CD4-positive, alpha-beta T cell (primary cell): Measurements from ENCODE around the gene KCMF1. TPM values are rescaled to one million over a fixed set of nuclear protein-coding genes. Genes with fewer than 3 reads are reported as not detected.

Source experiments
- ATAC-seq: fragments of 200-7000 bp; cut with Tn5 transposase; one replicate; pipeline ENCODE4 v1.10.0; 2022; ENCODE audit warnings: mild to moderate bottlenecking; ENCODE audit not compliant: poor library complexity
- CTCF ChIA-PET: fragments of 350-600 bp; sonication (Branson Sonifier 250); formaldehyde crosslinking; loops from one replicate; lab custom pipeline; 2021; ENCODE audit warnings: antibody characterized with exemption, inconsistent platforms; lab: Charles Lee
- POLR2A ChIA-PET: fragments of 350-600 bp; sonication (Branson Sonifier 250); formaldehyde crosslinking; loops from one replicate; lab custom pipeline; 2021; ENCODE audit warnings: antibody characterized with exemption, inconsistent platforms; lab: Charles Lee
- DNase-seq, 14 experiments: peaks; one replicate each; pipeline ENCODE4 v3.0.0-alpha.2; 2013 to 2020; ENCODE audit warnings: mixed read lengths in 2 of 14
- H3K27ac ChIP-seq, 2 donors: one replicate each; pipeline versions ENCODE4 v1.5.1 to v1.7.0; 2013; ENCODE audit warnings: low read length in 2 of 2, low read depth in 1 of 2, mild to moderate bottlenecking in 1 of 2
- H3K27me3 ChIP-seq, 2 experiments: 1 replicate in 1 of 2; 2 replicates in 1 of 2; pipeline versions ENCODE4 v1.6.1 to v1.7.0; 2013; ENCODE audit warnings: low read length in 2 of 2, control low read depth in 1 of 2, mild to moderate bottlenecking in 1 of 2, moderate library complexity in 1 of 2; ENCODE audit not compliant: insufficient read depth in 2 of 2, control insufficient read depth in 1 of 2
- H3K36me3 ChIP-seq: one replicate; pipeline ENCODE4 v1.6.1; 2013; ENCODE audit warnings: low read length, control low read depth; ENCODE audit not compliant: insufficient read depth
- H3K4me1 ChIP-seq: one replicate; pipeline ENCODE4 v1.6.1; 2013; ENCODE audit warnings: low read length, control low read depth; ENCODE audit not compliant: insufficient read depth
- H3K4me3 ChIP-seq: one replicate; pipeline ENCODE4 v1.5.1; 2013; ENCODE audit warnings: mild to moderate bottlenecking, low read length, moderate library complexity
- H3K9me3 ChIP-seq, 2 experiments: 1 replicate in 1 of 2; 2 replicates in 1 of 2; pipeline versions ENCODE4 v1.6.1 to v1.7.0; 2013; ENCODE audit warnings: low read length in 2 of 2, mild to moderate bottlenecking in 2 of 2, control low read depth in 1 of 2, moderate library complexity in 1 of 2; ENCODE audit not compliant: control insufficient read depth in 1 of 2, insufficient read depth in 1 of 2
- H3K27ac Mint-ChIP-seq: one replicate; pipeline ENCODE4 v1.8.0; 2020; ENCODE audit warnings: mixed read lengths
- H3K27me3 Mint-ChIP-seq: one replicate; pipeline ENCODE4 v1.8.0; 2021; ENCODE audit warnings: mixed read lengths
- H3K36me3 Mint-ChIP-seq: one replicate; pipeline ENCODE4 v1.8.0; 2021; ENCODE audit warnings: low read depth, mixed read lengths
- H3K4me1 Mint-ChIP-seq: one replicate; pipeline ENCODE4 v1.8.0; 2021; ENCODE audit warnings: low read depth, mixed read lengths
- H3K4me3 Mint-ChIP-seq: one replicate; pipeline ENCODE4 v1.8.0; 2020; ENCODE audit warnings: mild to moderate bottlenecking, mixed read lengths
- H3K9me3 Mint-ChIP-seq: one replicate; pipeline ENCODE4 v1.8.0; 2020; ENCODE audit warnings: mixed read lengths
- CTCF ChIP-seq: fragments of 200-600 bp; IDR thresholded peaks from one replicate; pipeline ENCODE4 v1.8.0; 2022; ENCODE audit warnings: antibody characterized with exemption, mild to moderate bottlenecking
- intact Hi-C, 2 experiments: fragments of 100-400 bp; cut with DNase I in 1 of 2; cut with micrococcal nuclease in 1 of 2; formaldehyde crosslinking; loops; one replicate each; pipeline versions ENCODE4 v1.15.1 to v1.9.0; 2023 to 2025; cut with DNase I, micrococcal nuclease
- total RNA-seq, 174 experiments: library from RNA in 2 of 174; stranded (reverse) in 2 of 174; gene quantifications; one replicate each; pipeline ENCODE4 v1.2.3 and lab custom pipeline; 2021 to 2026

Gene KCMF1
- total RNA-seq, 2 experiments from 2014 or later = 72.4 to 78.0 TPM

DNA sequence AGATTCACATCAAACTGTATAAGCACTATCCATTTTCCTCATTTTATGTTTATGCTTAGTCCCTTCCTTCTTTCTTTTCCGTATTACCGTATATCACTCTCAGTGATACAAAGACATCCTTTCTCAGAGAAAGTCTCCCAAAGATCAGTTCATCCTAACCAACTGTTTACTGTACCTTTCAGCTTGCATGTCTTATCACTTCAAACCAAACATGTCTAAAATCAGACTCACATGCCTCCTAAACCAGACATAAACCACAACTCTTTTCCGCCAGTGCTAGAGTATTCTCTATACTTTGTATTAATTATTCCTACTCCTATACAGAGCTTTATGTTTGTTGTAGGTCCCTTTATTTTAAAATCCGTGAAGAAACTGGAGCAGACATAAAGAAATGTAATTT is 41.5 kb downstream of the KCMF1 start:
- no peak for ATAC-seq
- ChIA-PET POLR2A (interaction anchor here (1.0 to 1.3 kb wide), 2 partner anchors 41 to 66 kb away, joined by 3 to 5 read pairs; partner anchors contain the start of gene KCMF1), CTCF (interaction anchor here (2.4 kb wide), 1 partner anchor 87 kb away, joined by 10 read pairs; no protein-coding TSS in a partner anchor)
- peak overlapping the region; percentile 0 for H3K4me3 Mint-ChIP-seq
- H3K4me1 Mint-ChIP-seq = peaks cover 84% of the 10 kb centered on the region
- no peak for TF ChIP-seq CTCF
- no peak for DNase-seq
- no peak overlapping the region for H3K27ac ChIP-seq
- H3K27me3 Mint-ChIP-seq = no peaks in the 10 kb centered on the region
- no peak overlapping the region for H3K4me3 ChIP-seq
- H3K4me1 ChIP-seq = peaks cover 24% of the 10 kb centered on the region
- H3K9me3 ChIP-seq = no peaks in the 10 kb centered on the region
- H3K36me3 ChIP-seq = peaks cover 7% of the 10 kb centered on the region
- H3K27me3 ChIP-seq = no peaks in the 10 kb centered on the region
- peaks cover 20% of the 10 kb centered on the region for H3K36me3 Mint-ChIP-seq
- intact Hi-C loops = loop anchor here in 1 of 2 experiments (5.0 kb wide), 2 partner anchors 40 to 520 kb away; partner anchors contain the start of gene KCMF1
- H3K27ac Mint-ChIP-seq = peak overlapping the region; percentile 22
- H3K9me3 Mint-ChIP-seq = no peaks in the 10 kb centered on the region

GRCh38 chr2:85012855-85013254 is 41.9 kb downstream of the KCMF1 start:
- intact Hi-C loops = loop anchor here in 1 of 2 experiments (5.0 kb wide), 2 partner anchors 41 to 521 kb away; partner anchors contain the start of gene KCMF1
- no peak for ATAC-seq
- H3K27ac ChIP-seq = peak overlapping the region in 1 of 2 donors; percentile 38
- H3K27ac Mint-ChIP-seq = peak overlapping the region; percentile 22
- peaks cover 88% of the 10 kb centered on the region for H3K4me1 Mint-ChIP-seq
- H3K27me3 ChIP-seq = no peaks in the 10 kb centered on the region
- H3K36me3 Mint-ChIP-seq = peaks cover 17% of the 10 kb centered on the region
- H3K27me3 Mint-ChIP-seq = no peaks in the 10 kb centered on the region
- H3K9me3 ChIP-seq = no peaks in the 10 kb centered on the region
- H3K4me3 ChIP-seq = no peak overlapping the region
- no peak for TF ChIP-seq CTCF
- peak in 1 of 14 experiments; percentile 23 for DNase-seq
- H3K36me3 ChIP-seq = peaks cover 4% of the 10 kb centered on the region
- H3K4me3 Mint-ChIP-seq = no peak overlapping the region
- ChIA-PET POLR2A (interaction anchor here (1.0 to 1.3 kb wide), 2 partner anchors 41 to 67 kb away, joined by 3 to 5 read pairs; partner anchors contain the start of gene KCMF1), CTCF (interaction anchor here (2.4 kb wide), 1 partner anchor 87 kb away, joined by 10 read pairs; no protein-coding TSS in a partner anchor)
- H3K9me3 Mint-ChIP-seq = no peaks in the 10 kb centered on the region
- H3K4me1 ChIP-seq = peaks cover 24% of the 10 kb centered on the region

- peak overlapping the region; percentile 45 for H3K27ac Mint-ChIP-seq
- no peaks in the 10 kb centered on the region for H3K27me3 ChIP-seq
- no peak overlapping the region for H3K27ac ChIP-seq
- H3K4me1 ChIP-seq = peaks cover 15% of the 10 kb centered on the region
- peaks cover 85% of the 10 kb centered on the region for H3K4me1 Mint-ChIP-seq
- peaks cover 4% of the 10 kb centered on the region for H3K36me3 Mint-ChIP-seq
- ChIA-PET CTCF (interaction anchor here (0.6 to 1.2 kb wide), 13 partner anchors 10 to 564 kb away, joined by 3 to 5 read pairs (median 3); no protein-coding TSS in a partner anchor), POLR2A (interaction anchor here (0.8 to 3.5 kb wide), 4 partner anchors 69 to 90 kb away, joined by 3 to 18 read pairs (median 5); no protein-coding TSS in a partner anchor)
- no peaks in the 10 kb centered on the region for H3K36me3 ChIP-seq
- no peak for TF ChIP-seq CTCF
- ATAC-seq (no peak), DNase-seq (no peak)
- no peak overlapping the region for H3K4me3 Mint-ChIP-seq
- H3K4me3 ChIP-seq = no peak overlapping the region
- intact Hi-C loops = loop anchor here in 1 of 2 experiments (2.0 kb wide), 1 partner anchor 47 kb away; no protein-coding TSS in a partner anchor
- no peaks in the 10 kb centered on the region for H3K9me3 ChIP-seq
- H3K27me3 Mint-ChIP-seq = no peaks in the 10 kb centered on the region
- H3K9me3 Mint-ChIP-seq = no peaks in the 10 kb centered on the region
These were observed 44.8 kb downstream of the KCMF1 start for GRCh38 chr2:85015653-85016360.
